Stimulated activated CD8-positive, alpha-beta memory T cell treated with anti-CD3 and anti-CD28 coated beads, Interleukin-7, amount 100 ng/mL, for 4 hours (primary cell): ENCODE results near the gene HDAC1.
"Not testable (repeated sequence)": the region's sequence is repeated elsewhere in the genome, so short reads cannot be mapped to it uniquely, and the experiment has no call there.

Source experiments
- DNase-seq, 2 donors: peaks; one replicate each; pipeline ENCODE4 v3.0.0-alpha.2; 2020; ENCODE audit warnings: low read depth in 2 of 2

Gene HDAC1

GRCh38 chr1:32291708-32292538, at the start of gene HDAC1:
TSS of gene HDAC1 (plus strand) at chr1:32292083. CDS start at chr1:32292170, 87 bp downstream.
- DNase-seq = peak; percentile 94 to 97

GRCh38 chr1:32242341-32242851, 49.5 kb upstream of the HDAC1 start:
- DNase-seq = no peak

GRCh38 chr1:32246888-32247273, 45.0 kb upstream of the HDAC1 start, which contains the start of gene FAM167B:
TSS of gene FAM167B (plus strand) at chr1:32247222. CDS start at chr1:32247422, 200 bp downstream.
- no peak for DNase-seq

GRCh38 chr1:32247452-32247851, 44.4 kb upstream of the HDAC1 start:
- DNase-seq = no peak

- peak in 1 of 2 donors; percentile 60 for DNase-seq
Measured at GRCh38 chr1:32247983-32248889, 43.6 kb upstream of the HDAC1 start.

- DNase-seq = peak; percentile 76 to 77
Measured at GRCh38 chr1:32249831-32250525, 41.9 kb upstream of the HDAC1 start.

GRCh38 chr1:32250893-32251716, 40.8 kb upstream of the HDAC1 start, which contains the start of gene LCK:
TSS of gene LCK (plus strand) at chr1:32251265. CDS start at chr1:32274330, 23,065 bp downstream.
- peak in 1 of 2 donors; percentile 62 for DNase-seq

- no peak for DNase-seq
Measured at GRCh38 chr1:32255072-32256071, 36.5 kb upstream of the HDAC1 start.

GRCh38 chr1:32256473-32257226, 35.2 kb upstream of the HDAC1 start:
- DNase-seq = no peak

- no peak for DNase-seq
Measured at GRCh38 chr1:32257227-32257508, 34.7 kb upstream of the HDAC1 start.

GRCh38 chr1:32263236-32263593, 28.7 kb upstream of the HDAC1 start:
- not testable (repeated sequence) for DNase-seq

GRCh38 chr1:32263744-32264143, 28.1 kb upstream of the HDAC1 start:
- DNase-seq = no peak

GRCh38 chr1:32265846-32266245, 26.0 kb upstream of the HDAC1 start:
- no peak for DNase-seq

- no peak for DNase-seq
Measured at GRCh38 chr1:32266921-32267591, 24.8 kb upstream of the HDAC1 start.

GRCh38 chr1:32269744-32270143, 22.1 kb upstream of the HDAC1 start:
- no peak for DNase-seq

GRCh38 chr1:32272557-32273390, 19.1 kb upstream of the HDAC1 start:
- no peak for DNase-seq

GRCh38 chr1:32273391-32274208, 18.3 kb upstream of the HDAC1 start:
- peak; percentile 83 to 91 for DNase-seq
